GM21717 (cell line): ENCODE data around the gene SLC26A6.

Experiments
- ATAC-seq: cut with Tn5 transposase; IDR thresholded peaks from one replicate; pipeline ENCODE4 v1.9.1; 2021; ENCODE audit warnings: mild to moderate bottlenecking, moderate library complexity; ENCODE audit not compliant: unreplicated experiment

Gene SLC26A6

GRCh38 chr3:48662145-48662752 lies 27.0 kb upstream of the SLC26A6 start:
- ATAC-seq = no peak

DNA sequence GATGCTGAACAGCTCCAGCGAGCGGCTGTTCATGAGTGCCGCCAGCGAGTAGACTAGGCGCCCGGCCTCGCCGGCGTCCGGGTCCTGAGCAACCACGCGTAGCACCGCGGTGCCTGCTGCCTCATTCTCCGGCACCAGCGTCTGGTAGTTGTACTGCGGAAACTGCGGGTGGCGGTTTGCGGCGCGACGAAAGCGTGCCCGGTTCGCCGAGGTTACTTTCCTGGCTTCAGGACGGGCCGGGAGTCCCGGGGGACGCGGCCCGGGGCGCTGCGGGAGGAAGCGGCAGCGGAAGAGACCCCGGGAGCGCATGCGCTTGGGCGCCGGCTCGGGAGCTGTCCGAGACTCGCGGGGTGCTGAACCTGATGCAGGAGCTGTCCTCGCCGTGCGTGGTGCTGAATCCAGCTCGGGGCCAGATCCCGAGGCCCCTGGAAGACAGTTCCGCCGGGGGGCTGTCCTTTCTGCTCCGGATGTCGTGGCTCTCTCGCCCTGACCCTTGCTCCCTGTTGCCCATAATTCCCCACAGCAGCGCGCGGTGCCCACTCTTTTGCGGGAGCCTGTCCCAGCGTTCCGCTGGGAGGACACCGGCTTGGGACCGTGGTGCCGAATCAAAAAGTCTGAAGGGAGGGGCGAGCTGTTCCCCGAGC lies 26.4 kb upstream of the SLC26A6 start:
- ATAC-seq = no peak

DNA sequence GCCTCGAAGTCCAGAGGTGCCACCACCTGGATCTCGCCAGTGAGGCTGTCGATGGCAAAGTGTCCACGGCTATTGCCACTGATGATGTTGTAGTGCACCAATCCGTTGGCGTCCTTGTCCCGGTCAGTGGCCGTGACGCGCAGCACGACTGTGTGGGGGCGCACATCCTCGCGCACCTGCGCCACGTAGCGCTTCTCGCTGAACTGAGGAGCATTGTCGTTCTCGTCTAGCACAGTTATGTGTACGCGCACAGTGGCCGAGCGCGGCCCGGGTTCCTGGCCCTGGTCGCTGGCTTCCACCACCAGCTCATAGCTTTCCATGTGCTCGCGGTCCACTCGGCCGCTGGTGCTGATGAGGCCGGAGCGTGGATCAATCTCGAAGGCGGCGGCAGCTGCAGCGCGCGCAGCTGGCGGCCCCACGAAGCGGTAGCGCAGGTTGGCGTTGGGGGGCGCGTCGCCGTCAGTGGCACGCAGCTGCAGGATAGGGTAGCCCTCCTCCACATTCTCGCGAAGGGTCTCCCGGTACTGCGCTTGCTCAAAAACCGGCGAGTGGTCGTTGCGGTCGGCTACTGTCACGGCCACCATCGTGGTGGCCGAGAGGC lies 25.6 kb upstream of the SLC26A6 start:
- ATAC-seq = no peak

- ATAC-seq = no peak
Measured at GRCh38 chr3:48656841-48657281, 21.6 kb upstream of the SLC26A6 start.

DNA sequence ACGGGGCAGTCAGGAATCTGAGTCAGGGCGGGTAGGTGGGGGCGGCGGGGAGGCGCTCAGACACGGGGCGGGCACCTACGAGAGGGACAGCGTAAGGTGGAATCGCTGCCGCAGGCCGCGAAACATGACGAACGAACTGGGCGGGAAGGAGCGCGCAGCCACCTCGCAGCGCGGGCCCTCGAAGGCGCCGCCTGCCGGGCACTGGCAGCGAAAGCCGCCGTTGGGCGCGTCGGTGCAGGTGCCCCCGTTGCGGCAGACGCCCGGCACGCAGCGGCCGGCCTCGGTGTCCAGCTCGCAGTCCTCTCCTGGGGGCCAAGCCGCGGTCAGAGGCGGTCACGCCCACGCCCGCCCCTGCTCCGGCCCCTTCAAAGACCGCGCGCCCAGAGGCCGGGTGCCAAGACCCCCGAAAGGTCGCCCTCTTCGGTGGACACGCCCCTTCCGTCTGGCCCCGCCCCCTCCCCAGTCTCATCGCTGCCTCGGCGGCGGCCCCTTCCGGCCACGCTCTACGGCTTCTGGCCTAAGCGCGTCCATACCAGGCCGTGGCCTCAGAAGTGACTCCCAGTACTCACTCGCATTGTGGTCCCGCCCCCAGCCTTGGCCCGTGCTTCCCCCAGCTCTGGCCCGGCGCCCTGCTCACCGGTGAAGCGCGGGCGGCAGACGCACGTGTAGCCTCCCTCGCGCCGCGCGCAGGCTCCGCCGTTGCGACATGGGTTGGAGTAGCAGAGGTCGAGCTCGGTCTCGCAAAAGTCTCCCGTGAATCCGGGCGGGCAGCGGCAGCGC lies 21.0 kb upstream of the SLC26A6 start:
- ATAC-seq = no peak

DNA sequence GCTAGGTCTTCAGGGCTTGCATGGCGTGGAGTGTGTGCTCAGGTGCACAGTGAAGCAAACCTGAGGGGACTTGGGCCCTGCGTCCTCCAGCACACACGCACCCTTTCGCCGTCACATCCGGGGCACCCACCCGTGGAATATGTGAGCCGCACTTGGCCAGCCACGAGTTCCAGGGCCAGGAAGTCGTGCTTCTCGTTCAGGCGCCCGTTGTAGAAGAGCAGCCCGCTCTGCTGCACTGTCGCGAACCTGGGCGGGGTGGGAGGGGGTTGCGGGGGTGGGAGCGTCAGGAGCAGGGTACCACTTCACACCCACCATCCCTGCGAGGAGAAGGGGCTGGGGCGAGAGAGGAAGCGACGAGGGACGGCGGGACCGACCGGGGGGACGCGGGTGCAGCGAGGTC lies 20.3 kb upstream of the SLC26A6 start:
- no peak for ATAC-seq

- no peak for ATAC-seq
Measured at GRCh38 chr3:48655063-48655462, 19.8 kb upstream of the SLC26A6 start.

GRCh38 chr3:48652923-48653715 lies 17.9 kb upstream of the SLC26A6 start:
- no peak for ATAC-seq

- no peak for ATAC-seq
Measured at GRCh38 chr3:48651771-48652170, 16.5 kb upstream of the SLC26A6 start.

- ATAC-seq = no peak
Measured at GRCh38 chr3:48650723-48651122, 15.5 kb upstream of the SLC26A6 start.

- ATAC-seq = no peak
Measured at GRCh38 chr3:48648188-48648850, 13.1 kb upstream of the SLC26A6 start.

DNA sequence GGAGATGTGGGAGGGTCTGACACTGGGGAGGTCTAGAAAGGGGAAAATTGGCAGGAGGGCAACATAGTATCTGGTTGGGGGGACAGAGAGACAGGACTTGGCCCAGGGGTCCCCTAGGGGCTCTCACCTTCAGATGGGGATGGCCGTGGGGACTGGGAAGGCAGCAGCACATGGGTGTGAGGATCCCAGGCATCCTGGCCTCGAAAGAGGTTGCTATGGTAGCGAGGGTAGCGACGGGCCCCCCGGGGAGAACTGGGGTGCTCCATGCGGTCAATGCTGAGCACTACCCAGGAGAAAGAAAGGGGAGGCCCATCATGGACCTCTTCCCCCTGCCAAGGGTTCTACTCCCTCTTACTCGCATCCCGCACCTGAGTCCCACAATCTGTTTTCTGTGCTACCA lies 12.5 kb upstream of the SLC26A6 start:
- ATAC-seq = no peak

GRCh38 chr3:48644898-48645760 lies 9.9 kb upstream of the SLC26A6 start:
- no peak for ATAC-seq

- no peak for ATAC-seq
Measured at GRCh38 chr3:48642605-48643004, 7.3 kb upstream of the SLC26A6 start.

DNA sequence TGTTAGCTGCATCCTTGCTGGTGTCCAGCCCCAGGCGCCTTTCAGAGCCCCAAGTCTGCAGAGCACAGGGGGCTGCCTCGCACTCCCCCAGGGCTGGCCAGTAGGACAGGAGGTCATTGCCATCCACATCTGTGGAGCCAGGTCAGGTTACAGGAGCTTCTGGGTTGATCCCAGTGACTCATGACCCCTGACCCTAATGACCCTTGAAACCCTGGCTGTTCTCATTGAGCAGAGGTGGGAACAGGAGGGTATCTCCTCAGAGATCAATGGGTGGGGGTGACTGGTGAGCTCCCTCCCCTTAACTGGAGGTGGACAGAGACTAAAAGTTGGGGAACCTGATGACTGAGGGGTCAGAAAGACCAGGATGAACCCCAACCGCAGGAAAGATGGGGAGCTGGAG lies 6.1 kb upstream of the SLC26A6 start:
- ATAC-seq = no peak

DNA sequence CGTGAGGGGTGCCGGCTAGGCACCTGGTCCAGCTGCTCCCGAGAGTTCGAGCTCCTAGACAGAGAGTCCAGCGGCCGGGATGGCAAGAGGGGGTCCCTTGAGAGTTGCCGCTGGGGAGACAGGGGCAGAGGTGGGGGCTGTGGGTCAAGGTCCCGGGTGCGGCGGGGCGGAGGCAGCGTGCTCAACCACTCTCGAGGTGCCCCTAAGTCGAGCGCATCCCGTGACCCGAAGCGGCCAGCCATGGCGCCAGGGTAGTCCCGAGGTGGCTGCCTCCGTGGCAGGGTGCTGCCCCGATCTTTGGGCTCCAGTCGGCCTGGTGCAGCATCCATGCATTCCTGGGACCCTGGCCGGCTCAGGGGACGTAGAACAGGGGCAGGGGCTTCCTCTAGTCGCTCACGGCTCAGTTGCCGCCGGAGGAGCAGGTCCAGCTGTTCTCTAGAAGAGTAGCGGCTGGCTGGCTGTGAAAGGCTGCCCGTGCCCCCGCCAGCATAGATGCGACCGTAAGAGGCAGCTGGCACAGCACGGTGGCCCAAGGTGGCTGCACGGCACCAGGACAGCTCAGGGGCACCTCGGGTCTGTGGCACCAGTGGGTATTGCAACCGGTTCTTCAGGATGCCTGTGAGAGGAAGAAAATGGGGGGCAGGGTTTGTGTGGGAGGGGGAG lies 4.8 kb upstream of the SLC26A6 start:
- ATAC-seq = no peak

GRCh38 chr3:48637305-48637704 lies 2.0 kb upstream of the SLC26A6 start:
- no peak for ATAC-seq

GRCh38 chr3:48636149-48636655 lies 941 bp upstream of the SLC26A6 start:
- no peak for ATAC-seq
